GM18873 (cell line): Measurements from ENCODE around the gene MYO1B.

Experiments used
- ATAC-seq: cut with Tn5 transposase; IDR thresholded peaks from one replicate; pipeline ENCODE4 v1.9.1; 2021; ENCODE audit warnings: mild to moderate bottlenecking, moderate library complexity, moderate number of reproducible peaks; ENCODE audit not compliant: unreplicated experiment, low FRiP score

The MYO1B gene

DNA sequence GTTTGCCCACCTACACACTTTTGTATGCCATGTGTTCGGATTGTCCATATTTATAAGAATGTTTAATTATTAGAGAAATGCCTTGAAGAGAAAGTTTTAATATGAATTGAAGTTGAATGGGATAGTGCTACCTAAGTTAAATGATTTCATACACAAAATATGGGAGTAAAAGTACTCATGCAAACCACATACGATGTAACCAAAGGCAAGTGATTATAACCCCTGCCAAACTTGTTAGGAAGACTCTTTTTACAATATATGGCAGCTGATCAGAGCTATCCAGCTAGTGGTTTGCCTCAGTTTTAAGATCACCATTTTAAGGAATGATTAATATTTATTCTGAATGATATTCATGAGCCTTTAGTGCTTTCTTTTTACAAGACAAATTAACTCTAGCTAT is 106.7 kb downstream of the MYO1B start:
- no peak for ATAC-seq

DNA sequence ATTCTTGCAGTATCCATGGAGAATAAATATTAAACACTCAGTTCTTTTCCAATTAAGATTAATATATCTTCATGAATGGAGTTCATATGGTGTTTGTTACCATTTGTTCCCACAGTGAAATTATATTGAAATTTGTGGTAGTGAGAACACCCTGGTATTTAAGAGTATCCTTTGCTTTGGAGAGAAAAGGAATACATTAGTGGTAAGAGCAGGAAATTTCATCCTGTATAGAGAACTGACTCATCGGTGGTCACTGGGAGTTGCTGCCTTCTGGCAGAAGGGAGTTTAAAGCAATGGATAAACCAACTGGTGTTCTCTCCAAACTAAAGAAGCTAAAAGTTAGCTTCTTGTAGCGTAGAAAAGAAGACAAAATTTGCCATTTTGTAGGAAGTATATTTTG is 107.3 kb downstream of the MYO1B start:
- ATAC-seq: no peak

DNA sequence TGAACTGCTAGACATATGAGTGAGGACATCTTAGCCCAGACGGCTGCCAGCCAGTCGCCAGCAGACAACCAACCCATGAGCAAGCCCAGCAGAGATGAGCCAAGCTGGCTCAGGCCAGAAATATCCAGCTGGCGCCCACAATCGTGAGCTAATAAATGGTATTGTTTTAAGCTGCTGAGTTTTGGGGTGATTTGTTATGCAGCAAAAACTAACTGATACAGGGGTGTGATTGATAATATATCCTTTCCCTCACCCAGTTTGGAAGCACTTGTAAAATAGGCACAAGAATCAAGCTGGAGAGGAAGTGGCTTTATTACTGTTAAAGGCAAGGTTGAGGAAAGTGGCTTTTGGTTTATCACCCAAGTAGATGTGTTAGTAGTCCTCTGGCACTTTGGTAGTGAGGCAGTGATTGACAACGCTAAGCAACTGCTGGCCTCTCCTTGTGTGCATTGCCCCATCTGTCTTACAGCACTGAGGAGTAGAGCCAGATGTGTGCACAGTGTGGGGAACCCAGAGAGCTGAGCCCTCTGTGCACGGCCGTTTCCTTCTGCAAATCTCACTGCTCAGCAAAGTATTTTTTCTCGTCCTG is 110.1 kb downstream of the MYO1B start:
- ATAC-seq: no peak

DNA sequence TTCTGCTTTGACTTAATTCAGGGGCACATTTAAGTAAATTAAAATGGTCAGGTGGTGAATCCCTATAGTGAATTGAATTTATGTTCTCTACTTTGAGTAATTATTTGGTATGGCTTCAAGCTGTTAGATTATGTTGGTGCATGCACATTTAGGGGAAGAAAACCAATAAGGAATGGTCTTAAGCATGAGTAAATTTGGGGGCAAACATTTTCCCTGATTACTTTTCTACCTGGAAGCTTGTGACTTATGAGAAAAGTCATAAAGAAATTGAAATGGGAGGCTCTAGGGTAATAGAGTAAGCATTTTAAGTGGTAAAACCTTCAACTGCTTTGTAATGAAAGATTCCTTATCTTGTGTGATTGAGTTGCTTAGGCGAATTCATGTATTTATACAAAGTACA is 112.5 kb downstream of the MYO1B start:
- no peak for ATAC-seq

DNA sequence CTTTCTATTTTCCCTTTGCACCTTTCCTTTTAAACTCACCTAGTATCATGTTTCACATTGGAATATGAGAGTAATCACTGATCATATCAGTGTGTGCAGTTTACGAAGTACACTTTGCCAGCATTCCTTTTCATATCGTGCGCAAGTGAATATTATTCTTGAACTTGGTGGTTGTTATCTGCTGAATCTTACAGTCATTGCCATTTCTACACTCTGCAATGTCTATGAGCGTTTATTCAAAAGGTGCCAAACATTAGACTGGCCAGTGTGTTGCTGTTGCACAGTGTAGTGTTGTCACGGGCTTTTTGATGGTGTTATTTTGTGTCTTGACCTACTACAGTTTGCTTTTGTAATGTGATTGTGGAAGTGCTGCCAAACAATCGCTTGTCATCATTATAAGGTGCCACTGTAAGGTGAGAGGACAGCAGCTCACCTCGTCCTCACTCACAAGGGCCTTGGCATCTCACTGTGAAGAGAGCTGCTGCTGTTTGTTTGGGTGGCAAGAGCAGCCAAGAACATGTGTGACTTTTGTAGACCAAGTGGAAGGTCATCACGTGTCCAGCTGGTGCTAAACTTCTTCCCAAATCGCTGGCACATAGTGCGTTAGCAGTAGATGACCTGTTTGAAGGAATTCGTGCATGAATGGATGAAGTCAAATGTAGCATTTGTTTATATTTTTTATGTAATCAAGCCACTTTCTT is 113.3 kb downstream of the MYO1B start:
- ATAC-seq: no peak

DNA sequence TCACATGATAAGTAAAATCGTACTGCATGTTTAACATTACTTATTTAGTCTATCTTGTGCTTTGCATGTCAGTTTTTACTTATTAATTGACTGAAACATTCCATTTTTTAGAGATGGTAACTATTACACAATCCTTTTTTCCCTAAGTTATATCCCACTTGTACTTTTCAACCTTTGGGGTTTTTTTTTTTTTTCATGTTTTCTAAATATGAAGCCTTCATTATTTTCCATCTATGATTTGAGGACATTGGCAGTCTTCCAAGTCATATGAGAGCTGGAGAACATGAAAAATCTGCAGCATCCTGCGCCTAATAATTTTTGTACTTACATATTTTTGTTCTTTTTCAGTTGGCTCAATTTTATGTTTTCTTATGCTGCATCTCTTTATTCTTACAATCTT is 113.9 kb downstream of the MYO1B start:
- ATAC-seq: no peak

DNA sequence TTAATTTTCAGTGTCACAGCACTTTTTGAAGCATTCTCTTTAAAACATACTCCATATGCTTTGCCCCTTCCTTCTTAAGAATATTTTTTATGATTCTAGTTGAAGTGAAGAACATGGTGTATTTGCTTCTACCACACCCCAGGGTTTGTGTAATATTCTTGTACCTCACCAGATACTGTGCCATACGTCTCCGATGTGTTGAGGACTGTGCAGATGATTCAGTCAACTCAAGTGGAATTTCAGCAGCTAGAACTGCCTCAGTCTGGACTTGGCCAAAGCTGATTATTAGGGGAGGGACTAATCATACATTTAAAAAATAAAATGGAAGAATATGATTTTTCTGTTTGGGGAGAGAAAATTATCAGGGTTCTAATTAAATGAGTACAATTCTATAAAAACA is 115.7 kb downstream of the MYO1B start:
- ATAC-seq: no peak

DNA sequence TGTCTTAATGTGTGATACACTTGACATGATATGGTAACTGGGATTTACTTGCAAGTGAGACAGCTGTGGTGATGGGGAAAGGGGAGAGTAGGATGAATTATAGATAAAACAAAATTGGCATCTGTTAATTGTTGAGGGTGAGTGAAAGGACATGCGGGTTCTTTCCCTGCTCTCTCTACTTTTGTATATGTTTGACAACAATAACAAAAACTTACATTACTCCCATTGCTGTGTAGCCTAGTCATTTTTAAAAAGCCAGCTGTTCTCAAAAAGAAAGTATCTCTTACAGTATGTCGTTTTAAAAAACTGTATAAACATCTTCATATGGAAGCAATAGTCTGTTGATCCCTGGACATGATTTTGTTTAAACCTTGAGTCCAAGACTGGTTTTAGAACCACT is 117.6 kb downstream of the MYO1B start:
- ATAC-seq: no peak

DNA sequence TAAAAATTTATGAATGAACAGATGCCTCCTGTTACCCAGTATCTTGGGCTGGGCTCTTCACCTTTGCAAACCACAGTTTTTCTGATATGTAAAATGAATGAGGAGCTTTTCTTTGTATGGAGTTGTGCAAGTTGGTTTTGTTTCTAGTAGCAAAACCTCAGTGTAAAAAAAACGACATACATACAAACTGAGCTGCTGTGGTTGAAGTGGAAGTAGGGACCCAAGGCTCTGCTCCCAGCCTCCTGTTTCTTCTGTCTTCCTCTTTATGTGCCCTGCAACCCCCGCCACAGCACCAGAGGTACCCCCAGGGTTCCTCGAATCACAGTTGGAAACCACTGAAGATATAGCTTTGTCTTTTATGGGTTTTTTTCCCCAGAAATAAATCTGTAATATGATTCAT is 118.1 kb downstream of the MYO1B start:
- no peak for ATAC-seq

DNA sequence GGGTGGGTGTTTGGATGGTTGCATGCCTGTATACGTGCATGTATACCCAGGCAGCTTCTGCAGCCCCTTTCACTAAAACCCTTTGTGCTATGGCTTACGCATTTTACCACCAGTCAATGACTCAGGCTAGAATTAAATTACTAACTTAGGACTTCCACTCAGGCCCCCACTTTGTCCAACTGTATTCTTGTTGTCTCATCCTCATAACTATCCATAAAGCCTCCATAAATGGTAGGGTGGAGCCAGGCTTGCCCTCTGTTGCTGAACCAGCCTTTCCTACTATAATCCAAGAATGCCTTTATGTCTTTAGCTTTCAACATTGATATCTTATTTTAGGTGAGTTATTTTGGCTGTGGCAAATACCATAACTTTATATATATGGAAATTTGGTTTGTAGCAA is 119.9 kb downstream of the MYO1B start:
- no peak for ATAC-seq

DNA sequence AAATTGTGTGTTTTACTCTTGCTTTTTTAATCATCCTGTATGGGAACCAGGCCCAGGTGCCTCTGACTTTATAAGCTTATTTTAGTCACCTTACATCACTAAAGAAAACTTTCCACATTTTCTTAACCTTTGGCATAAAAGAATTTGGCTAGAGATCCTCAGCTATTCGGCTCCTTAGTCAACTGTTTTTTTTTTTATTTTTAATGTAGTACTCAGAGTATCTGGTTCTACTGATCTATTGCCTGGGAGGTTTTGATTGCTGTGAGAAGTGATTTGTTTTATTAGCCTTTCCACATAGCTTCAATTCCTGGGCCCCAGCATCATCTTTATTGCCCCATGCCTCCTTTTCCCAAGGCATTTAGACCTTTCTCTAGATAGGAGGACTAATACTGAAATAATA is 121.0 kb downstream of the MYO1B start:
- no peak for ATAC-seq

DNA sequence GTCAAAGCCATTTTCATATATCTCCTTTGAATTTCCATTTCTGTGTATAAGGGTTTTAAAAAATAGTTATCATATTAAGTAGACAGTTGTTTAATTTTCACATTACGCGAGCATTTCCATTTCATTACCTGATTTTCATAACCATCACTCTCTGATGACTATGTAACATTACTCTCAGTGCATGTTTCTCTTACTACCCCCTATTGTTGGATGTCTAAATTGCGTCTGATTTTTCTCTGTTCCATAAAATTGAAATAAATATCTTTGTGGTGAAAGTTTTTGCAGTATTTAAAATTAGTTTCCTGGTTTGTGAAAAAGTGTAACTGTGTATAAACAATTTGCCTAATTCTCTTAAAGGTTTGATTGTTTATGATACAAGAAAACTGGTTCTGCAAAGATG is 123.8 kb downstream of the MYO1B start:
- ATAC-seq: no peak

DNA sequence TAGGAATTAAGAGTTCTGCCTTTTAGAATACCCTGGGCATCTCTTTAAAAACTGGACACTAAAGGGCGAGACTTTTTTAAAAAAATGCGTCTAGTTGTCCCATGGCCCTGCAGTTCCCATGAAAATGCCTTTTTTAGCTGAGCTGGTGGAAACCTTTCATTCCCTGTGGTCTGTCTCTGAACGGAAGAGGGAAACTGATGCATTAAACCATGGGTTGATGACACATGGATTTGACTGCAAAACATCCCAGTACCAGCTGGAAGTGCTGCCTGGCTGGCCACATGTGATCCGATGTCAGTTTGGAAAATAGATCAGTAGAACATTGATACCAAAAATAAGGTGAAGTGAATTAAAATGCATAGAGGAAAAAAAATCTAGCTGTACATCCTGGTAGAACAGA is 129.2 kb downstream of the MYO1B start:
- no peak for ATAC-seq

DNA sequence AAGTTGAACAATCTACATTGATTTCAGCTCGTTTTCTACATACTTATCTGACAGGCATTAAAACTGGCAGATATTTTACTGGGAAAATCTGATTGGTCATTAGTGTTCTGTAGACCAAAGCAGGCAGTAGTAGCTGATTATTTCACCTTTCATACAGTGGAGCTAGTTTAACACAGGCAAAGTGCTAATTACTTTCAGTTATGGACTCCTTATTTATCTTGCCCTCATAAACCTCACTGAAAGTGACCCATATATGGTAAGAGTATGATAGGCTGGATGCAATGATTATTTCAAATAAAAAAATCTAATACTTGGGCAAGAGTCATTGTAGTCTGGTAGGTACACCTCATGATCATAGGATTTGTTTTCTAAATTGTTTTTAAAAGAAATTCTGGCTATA is 129.7 kb downstream of the MYO1B start:
- no peak for ATAC-seq

DNA sequence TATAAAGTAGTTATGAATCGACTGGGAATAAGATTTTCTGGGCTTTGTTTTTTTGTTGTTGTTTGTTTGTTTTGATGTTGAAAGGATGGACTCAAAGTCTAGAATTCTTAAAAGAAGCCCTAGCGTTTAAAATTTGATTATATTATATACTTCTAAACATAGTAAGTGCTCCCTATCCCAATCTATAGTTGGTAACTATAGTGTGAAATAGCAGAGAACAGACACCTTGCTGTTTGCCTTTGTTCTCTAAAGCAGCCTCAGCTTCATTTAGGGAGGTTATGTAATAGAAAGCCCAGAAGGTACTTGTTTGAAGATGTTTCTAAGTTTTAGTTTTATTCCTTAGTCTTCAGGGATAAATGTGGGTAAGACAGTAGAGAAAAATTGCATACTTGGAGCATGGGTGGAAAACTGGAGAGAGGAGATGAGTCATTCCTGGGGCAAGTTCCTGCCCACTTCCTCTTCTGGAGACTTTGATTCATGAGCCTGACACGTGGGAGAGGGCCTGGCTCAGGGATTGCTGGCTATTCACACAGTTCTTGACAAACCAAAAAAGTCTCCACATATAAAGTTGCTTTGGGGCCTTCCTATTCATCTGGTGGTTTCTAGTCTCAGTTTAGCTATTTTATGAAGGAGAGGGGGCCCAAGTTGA is 131.9 kb downstream of the MYO1B start:
- ATAC-seq: peak; percentile 71

DNA sequence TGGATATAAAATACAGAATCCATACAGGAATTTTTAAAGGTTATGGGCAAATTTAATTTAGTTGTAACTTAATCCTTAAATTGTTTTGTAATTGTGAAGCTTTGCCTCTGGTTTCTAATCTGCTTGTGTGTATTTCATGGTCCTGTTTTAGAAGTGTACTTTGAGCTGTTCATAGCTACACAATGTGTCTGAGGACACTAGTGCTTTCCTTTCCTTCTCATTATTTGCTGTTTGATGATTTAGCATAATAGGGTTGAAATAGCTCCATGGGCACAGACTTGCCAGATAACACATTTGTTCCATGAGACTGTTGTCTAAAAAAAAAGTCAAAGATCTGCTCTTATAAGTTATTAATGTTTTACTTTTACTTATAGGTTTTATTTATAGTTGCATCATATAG is 134.2 kb downstream of the MYO1B start:
- no peak for ATAC-seq

DNA sequence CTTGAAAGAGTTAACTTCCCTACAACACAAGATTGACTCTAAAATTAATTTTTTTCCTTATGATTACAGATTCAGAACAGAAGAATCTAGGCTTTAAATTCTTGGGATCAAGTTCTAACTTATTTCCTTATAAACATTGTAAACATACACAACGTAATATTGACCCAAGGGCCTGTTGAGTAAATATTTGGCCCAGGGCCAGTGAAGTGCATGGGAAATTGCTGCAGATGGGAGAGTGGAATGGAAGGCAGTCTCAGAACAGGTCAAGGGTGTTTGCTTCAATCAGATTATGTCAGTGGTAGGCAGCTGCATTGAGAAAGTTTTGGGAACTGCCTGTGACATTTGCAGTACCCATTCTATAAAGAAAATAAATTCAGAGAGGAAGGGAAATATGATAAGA is 137.6 kb downstream of the MYO1B start:
- no peak for ATAC-seq

DNA sequence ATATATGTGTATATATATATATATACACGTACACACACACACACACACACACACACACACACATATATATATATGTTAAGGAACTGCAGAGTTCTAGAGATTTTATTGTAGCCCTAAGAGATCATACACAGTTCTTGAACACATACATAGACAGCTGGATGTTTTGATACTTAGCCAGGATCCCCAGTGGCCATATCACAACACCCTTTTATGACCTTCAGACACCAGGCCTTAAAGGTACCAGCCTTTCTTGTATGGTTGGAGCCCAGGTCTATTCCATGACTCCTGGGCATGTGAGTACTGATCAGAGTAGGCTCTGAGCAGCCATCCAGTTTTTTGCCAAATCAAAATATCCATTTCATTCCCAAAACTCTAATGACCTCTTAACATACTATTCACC is 138.3 kb downstream of the MYO1B start:
- ATAC-seq: no peak

DNA sequence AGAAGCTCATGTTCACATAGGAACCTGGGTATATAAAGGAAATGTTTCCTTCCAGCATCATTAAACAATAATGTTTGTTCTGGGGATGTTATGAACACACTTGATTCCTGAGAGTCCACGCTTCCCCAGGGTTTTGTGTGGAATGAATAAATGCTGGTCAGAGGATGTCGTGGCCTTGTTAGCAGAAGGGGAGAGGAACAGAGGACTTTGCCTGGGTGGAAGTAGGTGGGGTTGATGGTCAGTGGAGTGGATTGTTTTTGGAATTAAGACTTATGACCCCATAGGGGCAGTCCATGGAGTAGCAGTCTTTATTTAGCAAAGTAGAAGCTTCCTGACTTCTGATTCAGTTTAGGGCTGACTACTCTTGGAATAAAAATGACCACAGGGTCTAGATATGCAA is 139.6 kb downstream of the MYO1B start:
- ATAC-seq: no peak

DNA sequence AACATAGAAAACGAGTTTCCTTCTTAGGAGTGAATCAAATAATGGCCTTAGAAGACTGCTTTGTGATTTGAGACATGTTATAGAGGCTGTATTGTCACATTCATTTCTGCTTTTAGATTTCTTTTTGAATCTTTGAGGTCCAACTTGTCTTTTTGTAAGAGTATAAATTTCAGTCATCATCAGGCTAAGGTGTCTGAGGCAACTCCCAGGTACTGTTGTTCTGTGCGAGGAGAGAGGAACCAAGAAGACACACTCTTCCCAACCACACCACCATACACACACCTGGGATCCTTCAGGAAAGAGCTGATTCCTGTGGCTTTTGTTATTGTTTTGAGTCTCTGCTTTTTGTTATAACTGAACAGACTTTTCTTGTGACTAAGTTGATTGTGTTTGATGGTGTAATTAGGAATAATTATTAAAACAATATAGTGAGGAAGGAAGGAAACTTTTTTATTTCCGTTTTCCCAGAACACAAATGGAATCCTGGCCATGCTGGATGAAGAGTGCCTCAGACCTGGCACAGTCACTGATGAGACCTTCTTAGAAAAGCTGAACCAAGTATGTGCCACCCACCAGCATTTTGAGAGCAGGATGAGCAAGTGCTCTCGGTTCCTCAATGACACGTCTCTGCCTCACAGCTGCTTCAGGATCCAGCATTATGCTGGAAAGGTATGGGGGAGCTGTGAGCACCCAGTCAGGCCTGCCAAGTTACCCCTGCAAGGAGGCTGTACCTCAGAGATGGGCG is 140.4 kb downstream of the MYO1B start:
- no peak for ATAC-seq

DNA sequence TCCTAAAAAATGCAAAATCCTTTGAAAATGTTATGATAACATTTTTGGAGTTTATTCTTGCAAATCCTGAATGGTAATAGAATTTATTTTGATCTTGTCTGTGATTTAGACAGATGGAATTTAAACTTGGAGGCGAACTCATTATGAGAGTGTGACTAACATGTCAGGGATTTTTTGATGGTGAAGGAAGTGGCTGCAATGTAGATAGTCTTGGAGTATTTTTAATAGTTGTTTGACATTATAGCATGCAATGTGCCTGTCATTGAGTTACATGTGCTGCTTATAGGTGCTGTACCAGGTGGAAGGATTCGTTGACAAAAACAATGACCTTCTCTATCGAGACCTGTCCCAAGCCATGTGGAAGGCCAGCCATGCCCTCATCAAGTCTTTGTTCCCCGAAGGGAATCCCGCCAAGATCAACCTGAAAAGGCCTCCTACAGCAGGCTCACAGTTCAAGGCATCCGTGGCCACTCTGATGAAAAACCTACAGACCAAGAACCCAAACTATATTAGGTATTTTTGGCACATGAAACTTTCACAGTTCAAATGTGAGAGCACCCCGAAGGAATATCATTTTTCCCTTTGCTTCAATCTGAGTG is 141.8 kb downstream of the MYO1B start:
- no peak for ATAC-seq
